ENCODE data around the gene FDX2. TPM values are rescaled to one million over a fixed set of nuclear protein-coding genes. Genes with fewer than 3 reads are reported as not detected.

The FDX2 gene
- total RNA-seq, 1 experiment from 2014 or later = 21.0 TPM

- BruUV-seq (replicated peaks) = no TSS peak
- ChIA-PET POLR2A (interaction anchor here (0.6 to 2.3 kb wide), 5 partner anchors 29 to 185 kb away, joined by 3 to 11 read pairs (median 5); partner anchors contain the start of gene ICAM5), RAD21 (ENCODE audit: low non-redundant PET in 1 of 2, low total read pairs in 2 of 2, uncharacterized antibody in 2 of 2, unreplicated experiment in 2 of 2) (interaction anchor here (0.6 to 2.4 kb wide), 7 partner anchors 9 to 131 kb away, joined by 3 to 22 read pairs (median 6); partner anchors contain the start of gene ICAM1 (in 1 of the 2)), CTCF (interaction anchor here (0.7 to 7.7 kb wide), 16 partner anchors 8 to 439 kb away, joined by 3 to 233 read pairs (median 10); partner anchors contain the start of genes CDC37, ICAM1, ICAM5 and TYK2)
- ATAC-seq = peak; percentile 72
- DNase-seq (ENCODE audit: low read depth, low spot score) = peak; percentile 23
- Histone ChIP-seq H2AFZ (ENCODE audit: low read depth, low read length, poor library complexity, severe bottlenecking) (no peak overlapping the region), H3K9ac (ENCODE audit: low read length) (peak overlapping the region; percentile 49), H3K9me2 (ENCODE audit: insufficient read depth) (no peaks in the 10 kb centered on the region), H3K4me2 (ENCODE audit: low read length) (peak overlapping the region; percentile 74), H3K4me1 (ENCODE audit: control insufficient read depth in 1 of 2, insufficient read depth in 2 of 2, low read length in 2 of 2) (peaks cover 24 to 32% of the 10 kb centered on the region in 2 experiments), H3K4me3 (replicated peaks in 1 of 2; ENCODE audit: low read depth in 1 of 2, low read length in 2 of 2) (peak overlapping the region in 1 of 2 experiments; percentile 29; a peak in 2 of 4 replicates), H3K27ac (ENCODE audit: low read depth, low read length) (peak overlapping the region; percentile 56), H3K79me2 (ENCODE audit: insufficient read depth, low read length) (peaks cover 5% of the 10 kb centered on the region; the same call in 1 of the 2 replicates), H4K20me1 (ENCODE audit: insufficient read depth) (no peaks in the 10 kb centered on the region; the same call in 1 of the 2 replicates), H3K36me3 (ENCODE audit: control insufficient read depth in 1 of 2, insufficient read depth in 2 of 2, low read length in 2 of 2) (peaks cover 10 to 23% of the 10 kb centered on the region in 2 experiments), H3K9me3 (ENCODE audit: control insufficient read depth in 1 of 2, insufficient read depth in 1 of 2, low read depth in 1 of 2, low read length in 2 of 2) (no peaks in the 10 kb centered on the region), H3K27me3 (ENCODE audit: insufficient read depth, low read length) (no peaks in the 10 kb centered on the region)
- TF ChIP-seq YY1 (IDR thresholded peaks at IDR 0.05; ENCODE audit: extremely low read depth, insufficient replicate concordance, low read depth, low read length) (no peak), EGR1 (IDR thresholded peaks at IDR 0.05; ENCODE audit: low read depth) (peak; percentile 95), FOSL1 (IDR thresholded peaks at IDR 0.05; ENCODE audit: low read depth) (peak; percentile 34; the same call in 1 of the 2 replicates), CBX3 (IDR thresholded peaks at IDR 0.05; ENCODE audit: low read depth) (no peak), ATF3 (IDR thresholded peaks at IDR 0.05) (no peak), RAD21 (IDR thresholded peaks at IDR 0.05; ENCODE audit: low read depth) (no peak), MAX (IDR thresholded peaks at IDR 0.05) (peak; percentile 34; the same call in 1 of the 2 replicates), JUND (IDR thresholded peaks at IDR 0.05) (no peak)
- intact Hi-C loops (cut with micrococcal nuclease) = no loop called here
Observed at GRCh38 chr19:10260141-10260584, 55.7 kb downstream of the FDX2 start.

Other genes with a start within 250 kb of the FDX2 start
- gene SHFL, start 229.7 kb downstream of the FDX2 start, total RNA-seq (2021; ENCODE audit: unreplicated experiment) = 18.5 TPM
- not detected for gene ANGPTL6, start 213.3 kb downstream of the FDX2 start, total RNA-seq (2021; ENCODE audit: unreplicated experiment)
- 101 TPM for gene PPAN, start 209.7 kb downstream of the FDX2 start, total RNA-seq (2021; ENCODE audit: unreplicated experiment)
- gene P2RY11, start 204.3 kb downstream of the FDX2 start, total RNA-seq (2021; ENCODE audit: unreplicated experiment) = 43.8 TPM
- 254 TPM for gene EIF3G, start 196.1 kb downstream of the FDX2 start, total RNA-seq (2021; ENCODE audit: unreplicated experiment)
- 235 TPM for gene DNMT1, start 121.1 kb downstream of the FDX2 start, total RNA-seq (2021; ENCODE audit: unreplicated experiment)
- 6.1 TPM for gene S1PR2, start 84.7 kb downstream of the FDX2 start, total RNA-seq (2021; ENCODE audit: unreplicated experiment)
- 146 TPM for gene MRPL4, start 63.8 kb downstream of the FDX2 start, total RNA-seq (2021; ENCODE audit: unreplicated experiment)
- 5.0 TPM for gene ICAM1, start 44.9 kb downstream of the FDX2 start, total RNA-seq (2021; ENCODE audit: unreplicated experiment)
- not detected for gene ICAM4, start 29.1 kb downstream of the FDX2 start, total RNA-seq (2021; ENCODE audit: unreplicated experiment)
- gene ICAM5, start 26.1 kb downstream of the FDX2 start, total RNA-seq (2021; ENCODE audit: unreplicated experiment) = 53.9 TPM
- 5.0 TPM for gene ZGLP1, start 6.2 kb downstream of the FDX2 start, total RNA-seq (2021; ENCODE audit: unreplicated experiment)
- 71.0 TPM for gene RAVER1, start 17.5 kb upstream of the FDX2 start, total RNA-seq (2021; ENCODE audit: unreplicated experiment)
- gene ICAM3, start 23.6 kb upstream of the FDX2 start, total RNA-seq (2021; ENCODE audit: unreplicated experiment) = 8.3 TPM
- gene TYK2, start 64.6 kb upstream of the FDX2 start, total RNA-seq (2021; ENCODE audit: unreplicated experiment) = 110 TPM
- gene CDC37, start 87.5 kb upstream of the FDX2 start, total RNA-seq (2021; ENCODE audit: unreplicated experiment) = 260 TPM
- gene PDE4A, start 104.5 kb upstream of the FDX2 start, total RNA-seq (2021; ENCODE audit: unreplicated experiment) = 33.7 TPM
- 75.2 TPM for gene KEAP1, start 187.3 kb upstream of the FDX2 start, total RNA-seq (2021; ENCODE audit: unreplicated experiment)
- 4.4 TPM for gene S1PR5, start 201.4 kb upstream of the FDX2 start, total RNA-seq (2021; ENCODE audit: unreplicated experiment)
- gene ATG4D, start 227.9 kb upstream of the FDX2 start, total RNA-seq (2021; ENCODE audit: unreplicated experiment) = 45.4 TPM
- gene KRI1, start 250.0 kb upstream of the FDX2 start, total RNA-seq (2021; ENCODE audit: unreplicated experiment) = 44.0 TPM